ENCODE results near the gene VPS50.

DNA sequence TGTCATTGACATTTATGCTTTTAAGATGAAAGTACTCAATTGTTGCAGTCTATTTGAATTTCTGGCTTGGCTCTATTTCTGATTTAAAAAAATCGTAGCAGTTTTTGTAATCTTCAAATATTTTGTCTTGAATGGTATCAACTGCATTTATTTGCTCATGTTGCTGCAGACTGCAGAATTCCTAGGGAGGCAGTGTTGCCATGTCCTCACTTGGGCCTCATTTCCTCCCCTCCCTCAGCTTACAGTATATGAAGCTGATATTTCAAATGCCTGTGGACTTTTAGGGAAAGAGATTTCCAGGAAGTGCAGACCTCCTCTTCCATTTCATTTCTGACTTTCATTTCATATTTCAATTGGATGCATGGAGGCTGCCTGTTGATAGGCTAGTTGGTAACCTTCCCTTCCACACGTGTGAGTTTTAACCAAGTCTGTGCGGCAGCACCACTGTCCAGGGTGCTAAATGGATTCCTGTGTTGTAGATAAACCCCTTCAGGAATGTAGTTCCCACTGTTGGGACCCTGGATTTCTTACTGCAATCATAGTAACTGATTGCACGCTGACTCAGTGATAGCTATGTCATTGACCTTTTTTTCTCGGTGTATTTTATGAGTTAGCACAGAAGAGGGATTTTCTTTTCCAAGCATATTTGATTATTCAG lies 17.5 kb downstream of the VPS50 start:
- TF ChIP-seq CTCF (IDR thresholded peaks at IDR 0.05; ENCODE audit: low read depth, low read length) = no peak
- TF ChIP-seq POLR2A (IDR thresholded peaks at IDR 0.05; ENCODE audit: extremely low read depth, insufficient read length) = no peak

Data from NB4 (cell line).